Adipocyte (in vitro differentiated cells): ENCODE results near the gene UBE3D.

ENCODE experiments used
- DNase-seq: peaks from one replicate; pipeline ENCODE4 v3.0.0-alpha.2; 2015; ENCODE audit warnings: low read depth
- H3K27me3 ChIP-seq: replicated peaks from 2 replicates; pipeline ENCODE4 v1.7.0; 2013; ENCODE audit warnings: mild to moderate bottlenecking, low read length, moderate library complexity; ENCODE audit not compliant: control insufficient read depth, insufficient read depth
- H3K36me3 ChIP-seq: 2 replicates; pipeline ENCODE4 v1.7.0; 2013; ENCODE audit warnings: low read length, mild to moderate bottlenecking, moderate library complexity; ENCODE audit not compliant: control insufficient read depth, insufficient read depth, severe bottlenecking
- H3K4me1 ChIP-seq: 2 replicates; pipeline ENCODE4 v1.7.0; 2013; ENCODE audit warnings: mild to moderate bottlenecking, low read length, moderate library complexity; ENCODE audit not compliant: control insufficient read depth, insufficient read depth
- H3K4me3 ChIP-seq: 2 replicates; pipeline ENCODE4 v1.7.0; 2013; ENCODE audit warnings: mild to moderate bottlenecking, low read length, moderate library complexity
- H3K9ac ChIP-seq: 2 replicates; pipeline ENCODE4 v1.7.0; 2013; ENCODE audit warnings: mild to moderate bottlenecking, low read length, moderate library complexity
- H3K9me3 ChIP-seq: 2 replicates; pipeline ENCODE4 v1.7.0; 2013; ENCODE audit warnings: mild to moderate bottlenecking, low read length, moderate library complexity; ENCODE audit not compliant: control insufficient read depth

The UBE3D gene

GRCh38 chr6:83073615-83074014 lies 8.0 kb upstream of the UBE3D start:
- no peaks in the 10 kb centered on the region for H3K36me3 ChIP-seq
- peaks cover 22% of the 10 kb centered on the region for H3K4me1 ChIP-seq
- H3K4me3 ChIP-seq: no peak overlapping the region
- no peak for DNase-seq
- no peaks in the 10 kb centered on the region for H3K9me3 ChIP-seq
- no peak overlapping the region for H3K9ac ChIP-seq
- H3K27me3 ChIP-seq: no peaks in the 10 kb centered on the region

- Histone ChIP-seq H3K36me3 (no peaks in the 10 kb centered on the region), H3K4me1 (peaks cover 26% of the 10 kb centered on the region), H3K4me3 (no peak overlapping the region), H3K27me3 (no peaks in the 10 kb centered on the region), H3K9ac (no peak overlapping the region), H3K9me3 (no peaks in the 10 kb centered on the region)
- DNase-seq: no peak
Observed at GRCh38 chr6:83072726-83073125, 7.1 kb upstream of the UBE3D start.

GRCh38 chr6:83071707-83072106 lies 6.1 kb upstream of the UBE3D start:
- DNase-seq: no peak
- H3K9ac ChIP-seq: no peak overlapping the region
- H3K4me1 ChIP-seq: peaks cover 26% of the 10 kb centered on the region
- H3K36me3 ChIP-seq: no peaks in the 10 kb centered on the region
- no peak overlapping the region for H3K4me3 ChIP-seq
- no peaks in the 10 kb centered on the region for H3K27me3 ChIP-seq
- no peaks in the 10 kb centered on the region for H3K9me3 ChIP-seq

DNA sequence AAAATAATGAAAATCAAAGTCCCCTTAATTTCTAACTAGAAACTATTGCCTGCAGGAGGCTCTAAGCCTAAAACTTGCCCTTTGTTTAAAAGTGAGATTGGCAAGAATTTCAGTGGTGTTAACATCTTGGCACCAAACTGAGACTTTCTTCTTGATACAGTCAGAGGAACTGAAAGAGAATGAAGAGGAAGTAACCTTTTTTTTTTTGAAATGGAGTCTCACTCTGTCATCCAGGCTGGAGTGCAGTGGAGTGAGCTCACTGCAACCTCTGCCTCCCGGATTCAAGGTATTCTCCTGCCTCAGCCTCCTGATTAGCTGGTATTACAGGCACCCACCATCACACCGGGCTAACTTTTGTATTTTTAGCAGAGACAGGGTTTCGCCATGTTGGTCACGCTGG lies 5.4 kb upstream of the UBE3D start:
- Histone ChIP-seq H3K9me3 (no peaks in the 10 kb centered on the region), H3K36me3 (no peaks in the 10 kb centered on the region), H3K4me1 (peaks cover 26% of the 10 kb centered on the region), H3K9ac (peak overlapping the region; percentile 30), H3K4me3 (no peak overlapping the region), H3K27me3 (no peaks in the 10 kb centered on the region)
- no peak for DNase-seq

- Histone ChIP-seq H3K4me3 (no peak overlapping the region), H3K9ac (no peak overlapping the region), H3K4me1 (peaks cover 30% of the 10 kb centered on the region)
Observed at GRCh38 chr6:83069633-83070032, 4.0 kb upstream of the UBE3D start.

DNA sequence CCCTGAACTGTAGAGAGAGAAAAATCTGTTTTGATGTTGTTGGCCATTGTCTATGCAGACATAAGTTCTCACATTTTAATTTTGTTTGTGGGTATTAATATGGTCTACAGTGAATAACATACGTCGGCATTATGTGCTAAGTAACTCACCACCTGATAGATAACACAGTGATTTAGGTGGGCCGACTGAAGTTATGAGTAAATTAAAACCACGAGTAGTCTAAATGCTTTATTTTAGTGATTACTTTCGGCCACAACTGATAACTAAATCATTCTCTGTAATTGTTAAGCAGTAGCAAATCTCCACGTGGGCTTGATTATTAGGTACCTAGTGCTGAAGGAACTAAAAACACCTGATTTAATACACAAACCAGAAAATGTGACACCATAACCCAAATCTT lies 3.0 kb upstream of the UBE3D start:
- H3K36me3 ChIP-seq: no peaks in the 10 kb centered on the region
- DNase-seq: peak; percentile 8
- peak overlapping the region; percentile 91 for H3K9ac ChIP-seq
- peak overlapping the region; percentile 93 for H3K4me3 ChIP-seq
- peaks cover 32% of the 10 kb centered on the region for H3K4me1 ChIP-seq
- no peaks in the 10 kb centered on the region for H3K27me3 ChIP-seq
- no peaks in the 10 kb centered on the region for H3K9me3 ChIP-seq

More at GRCh38 chr6:83069633-83070032, 4.0 kb upstream of the UBE3D start:
- H3K27me3 ChIP-seq: no peaks in the 10 kb centered on the region
- H3K9me3 ChIP-seq: no peaks in the 10 kb centered on the region
- no peak for DNase-seq
- no peaks in the 10 kb centered on the region for H3K36me3 ChIP-seq

GRCh38 chr6:83067448-83068439 lies 2.1 kb upstream of the UBE3D start, which contains the start of gene DOP1A:
DOP1A (plus strand) TSS chr6:83067671; CDS start chr6:83096978, 29,307 bp downstream.
- peak within 1 kb of the TSS; percentile 91 for H3K9ac ChIP-seq
- no peaks in the 10 kb centered on the region for H3K9me3 ChIP-seq
- H3K36me3 ChIP-seq: no peaks in the 10 kb centered on the region
- peak; percentile 99 for DNase-seq
- peaks cover 32% of the 10 kb centered on the region for H3K4me1 ChIP-seq
- H3K27me3 ChIP-seq: no peaks in the 10 kb centered on the region
- peak within 1 kb of the TSS; percentile 93 for H3K4me3 ChIP-seq

DNA sequence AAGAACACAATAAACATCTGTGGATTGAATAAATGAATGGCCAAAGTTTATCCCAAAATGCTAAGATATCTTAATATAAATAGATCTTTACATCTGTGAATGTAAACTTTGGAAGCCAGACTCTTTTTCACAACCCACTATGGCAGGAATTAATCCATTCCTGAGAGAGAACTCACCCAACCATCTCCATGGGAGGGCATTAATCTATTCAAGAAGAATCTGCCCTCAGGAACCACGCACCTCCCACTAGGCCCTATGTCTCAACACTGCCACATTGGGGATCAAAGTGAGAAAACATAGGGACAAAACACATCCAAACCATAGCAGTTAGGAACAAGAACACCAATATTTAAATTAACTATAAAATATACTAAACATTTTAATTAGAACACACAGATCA lies 3.4 kb downstream of the UBE3D start:
- peaks cover 5% of the 10 kb centered on the region for H3K4me1 ChIP-seq
- no peaks in the 10 kb centered on the region for H3K9me3 ChIP-seq
- no peak overlapping the region for H3K4me3 ChIP-seq
- H3K36me3 ChIP-seq: no peaks in the 10 kb centered on the region
- DNase-seq: peak; percentile 36
- H3K27me3 ChIP-seq: no peaks in the 10 kb centered on the region
- H3K9ac ChIP-seq: no peak overlapping the region

DNA sequence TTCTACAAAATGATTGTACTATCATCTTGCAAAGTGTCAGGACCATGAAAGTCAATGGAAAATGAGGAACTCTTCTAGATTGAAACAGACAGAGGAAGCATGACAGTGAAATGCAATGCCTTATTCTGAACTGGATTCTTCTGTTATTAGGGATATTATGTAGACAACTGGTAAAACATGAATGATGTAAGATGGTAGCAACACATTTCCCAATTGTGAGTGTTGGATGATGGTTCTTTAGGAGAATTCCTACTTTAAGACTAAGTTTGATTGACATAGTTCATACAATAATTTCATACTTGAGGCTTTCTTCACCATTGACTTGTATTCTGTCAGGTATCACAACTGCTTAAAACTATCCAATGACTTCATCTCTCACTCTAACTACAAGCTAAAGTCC lies 4.5 kb downstream of the UBE3D start:
- Histone ChIP-seq H3K9me3 (no peaks in the 10 kb centered on the region), H3K9ac (no peak overlapping the region), H3K4me3 (no peak overlapping the region), H3K4me1 (peaks cover 6% of the 10 kb centered on the region), H3K27me3 (no peaks in the 10 kb centered on the region), H3K36me3 (no peaks in the 10 kb centered on the region)
- DNase-seq: no peak

DNA sequence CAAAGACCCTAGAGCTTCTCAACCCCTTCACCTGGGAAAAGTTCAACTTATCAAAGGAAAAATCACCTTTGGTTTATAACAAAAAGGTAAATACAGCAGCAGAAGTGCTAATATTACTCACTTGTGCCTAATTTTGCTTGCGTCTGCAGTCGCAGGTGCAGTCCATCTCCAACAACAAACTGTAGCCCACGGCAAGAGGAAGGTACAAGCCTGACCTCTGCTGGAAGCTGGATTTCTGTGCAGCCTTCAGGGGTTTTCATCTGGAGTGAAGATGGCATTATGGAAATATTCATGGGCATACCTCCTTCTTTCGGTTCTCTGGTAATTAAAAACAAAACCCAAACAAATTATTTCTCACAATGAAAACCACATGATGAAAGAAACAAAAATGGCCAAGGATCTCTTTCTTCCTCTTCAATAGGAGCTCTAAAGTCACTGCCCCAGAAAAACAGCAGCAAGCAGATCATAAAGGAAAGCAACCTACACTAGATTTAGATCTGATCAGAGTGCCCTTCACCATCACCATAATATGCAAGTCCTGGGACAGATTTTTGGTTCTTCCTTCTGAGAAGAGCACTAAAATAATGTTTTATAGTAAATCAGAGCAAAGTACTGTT lies 7.8 kb downstream of the UBE3D start:
- Histone ChIP-seq H3K27me3 (no peaks in the 10 kb centered on the region), H3K4me1 (peaks cover 6% of the 10 kb centered on the region), H3K36me3 (no peaks in the 10 kb centered on the region), H3K4me3 (no peak overlapping the region), H3K9ac (no peak overlapping the region), H3K9me3 (no peaks in the 10 kb centered on the region)
- peak; percentile 77 for DNase-seq

DNA sequence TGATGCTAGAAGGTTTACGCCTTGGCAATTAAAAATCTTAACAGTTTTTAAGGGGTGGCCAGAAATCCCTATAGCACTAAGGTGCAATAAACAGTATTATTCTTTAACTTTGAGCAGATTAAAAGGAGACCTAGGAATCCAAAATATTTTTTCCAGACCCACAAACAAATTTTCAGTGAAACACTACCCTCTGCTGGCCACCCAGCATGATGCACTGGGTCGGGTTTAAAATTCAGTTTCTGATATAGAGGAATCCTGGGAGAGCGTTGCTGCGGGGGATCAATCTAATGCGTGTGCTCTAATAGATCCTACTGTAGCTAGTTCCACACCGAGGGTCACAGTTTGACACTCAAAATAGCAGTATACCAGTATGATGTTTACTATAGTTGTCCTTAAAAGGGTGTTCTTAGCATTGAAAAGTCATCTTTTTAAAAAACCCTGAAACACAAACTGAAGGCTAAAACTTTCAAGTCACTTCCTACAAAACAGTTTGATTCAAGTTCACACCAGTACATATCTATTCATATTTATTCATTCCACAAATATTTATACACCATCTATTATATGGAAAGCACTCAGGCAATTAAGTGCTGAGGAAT lies 10.2 kb downstream of the UBE3D start:
- Histone ChIP-seq H3K9ac (peak overlapping the region; percentile 21), H3K27me3 (no peaks in the 10 kb centered on the region), H3K9me3 (no peaks in the 10 kb centered on the region), H3K36me3 (no peaks in the 10 kb centered on the region), H3K4me1 (peaks cover 6% of the 10 kb centered on the region), H3K4me3 (no peak overlapping the region)
- peak; percentile 81 for DNase-seq
